WTC11 (cell line): ENCODE data around the gene IMPDH1. TPM values are rescaled to one million over a fixed set of nuclear protein-coding genes. Genes with fewer than 3 reads are reported as not detected.

Experiments used
- ATAC-seq: fragments of 200-7000 bp; cut with Tn5 transposase; 2 replicates; pipeline ENCODE4 v1.10.0; 2021; ENCODE audit warnings: mild to moderate bottlenecking, moderate library complexity
- Bru-seq: library from RNA; stranded (reverse); fragments of 400-500 nt; gene quantifications from one replicate; lab custom pipeline; 2021; lab: Mats Ljungman, UMichigan
- CTCF ChIA-PET: fragments of 300-600 bp; sonication (Branson Sonifier 250); formaldehyde crosslinking; loops from one replicate; lab custom pipeline; 2021; ENCODE audit warnings: antibody characterized with exemption; lab: Charles Lee
- POLR2A ChIA-PET: fragments of 350-600 bp; sonication (Branson Sonifier 250); formaldehyde crosslinking; loops from one replicate; lab custom pipeline; 2021; ENCODE audit warnings: antibody characterized with exemption; lab: Charles Lee
- DNase-seq: peaks from one replicate; pipeline ENCODE4 v3.0.0; 2021; ENCODE audit warnings: low spot score
- H3K27ac Mint-ChIP-seq: 2 replicates; pipeline ENCODE4 v1.8.0; 2021; ENCODE audit warnings: mixed read lengths
- H3K27me3 Mint-ChIP-seq: 2 replicates; pipeline ENCODE4 v1.8.0; 2021; ENCODE audit warnings: low read depth, mild to moderate bottlenecking, moderate library complexity, mixed read lengths
- H3K36me3 Mint-ChIP-seq: 2 replicates; pipeline ENCODE4 v1.8.0; 2021; ENCODE audit warnings: mixed read lengths
- H3K4me1 Mint-ChIP-seq: 2 replicates; pipeline ENCODE4 v1.8.0; 2022; ENCODE audit warnings: mixed read lengths
- H3K4me3 Mint-ChIP-seq: 2 replicates; pipeline ENCODE4 v1.8.0; 2021; ENCODE audit warnings: mild to moderate bottlenecking, moderate library complexity, mixed read lengths
- H3K9me3 Mint-ChIP-seq: 2 replicates; pipeline ENCODE4 v1.8.0; 2021; ENCODE audit warnings: mixed read lengths
- AR ChIP-seq: fragments of 250-450 bp; sonication (Bioruptor Pico); IDR thresholded peaks from 2 replicates; pipeline ENCODE4 v1.9.0; 2021; ENCODE audit warnings: mild to moderate bottlenecking
- ARID4B ChIP-seq: sonication (generic); formaldehyde crosslinking; IDR thresholded peaks from 2 replicates; pipeline ENCODE4 v1.8.0; 2023; ENCODE audit warnings: missing genetic modification reagents, mild to moderate bottlenecking, borderline replicate concordance
- CBFB ChIP-seq: sonication (generic); formaldehyde crosslinking; IDR thresholded peaks from 2 replicates; pipeline ENCODE4 v1.8.1; 2022; ENCODE audit warnings: mild to moderate bottlenecking, low read depth, missing genetic modification reagents
- CREM ChIP-seq: sonication (generic); formaldehyde crosslinking; IDR thresholded peaks from 2 replicates; pipeline ENCODE4 v1.8.1; 2022; ENCODE audit warnings: mild to moderate bottlenecking, missing genetic modification reagents, moderate library complexity
- ESRRA ChIP-seq: sonication (generic); formaldehyde crosslinking; IDR thresholded peaks from 2 replicates; pipeline ENCODE4 v1.8.1; 2022; ENCODE audit warnings: mild to moderate bottlenecking, missing genetic modification reagents, borderline replicate concordance
- ETV6 ChIP-seq: sonication (generic); formaldehyde crosslinking; IDR thresholded peaks from 2 replicates; pipeline ENCODE4 v1.8.1; 2022; ENCODE audit warnings: mild to moderate bottlenecking, missing genetic modification reagents
- FOXK1 ChIP-seq: sonication (generic); formaldehyde crosslinking; IDR thresholded peaks from 2 replicates; pipeline ENCODE4 v1.8.0; 2022; ENCODE audit warnings: mild to moderate bottlenecking, moderate library complexity, missing genetic modification reagents
- HMGXB4 ChIP-seq: sonication (generic); formaldehyde crosslinking; IDR thresholded peaks from 2 replicates; pipeline ENCODE4 v1.8.1; 2023; ENCODE audit warnings: mild to moderate bottlenecking, moderate library complexity, missing genetic modification reagents
- JUN ChIP-seq: sonication (generic); formaldehyde crosslinking; IDR thresholded peaks from 2 replicates; pipeline ENCODE4 v1.8.0; 2023; ENCODE audit warnings: mild to moderate bottlenecking, missing genetic modification reagents
- KAT7 ChIP-seq: sonication (generic); formaldehyde crosslinking; IDR thresholded peaks from 2 replicates; pipeline ENCODE4 v1.8.1; 2023; ENCODE audit warnings: missing genetic modification reagents, mild to moderate bottlenecking, borderline replicate concordance
- NFATC4 ChIP-seq: fragments of 250-450 bp; sonication (Bioruptor Pico); IDR thresholded peaks from 2 replicates; pipeline ENCODE4 v1.9.0; 2021; ENCODE audit warnings: mild to moderate bottlenecking
- NR1H2 ChIP-seq: sonication (generic); formaldehyde crosslinking; IDR thresholded peaks from 2 replicates; pipeline ENCODE4 v1.9.0; 2021; ENCODE audit warnings: mild to moderate bottlenecking, moderate library complexity, missing genetic modification reagents
- OVOL2 ChIP-seq: fragments of 250-450 bp; sonication (Bioruptor Pico); IDR thresholded peaks from 2 replicates; pipeline ENCODE4 v1.9.0; 2021; ENCODE audit warnings: mild to moderate bottlenecking, borderline replicate concordance
- SMAD3 ChIP-seq: sonication (generic); formaldehyde crosslinking; IDR thresholded peaks from 2 replicates; pipeline ENCODE4 v1.8.0; 2022; ENCODE audit warnings: missing genetic modification reagents, mild to moderate bottlenecking, borderline replicate concordance
- SP1 ChIP-seq: sonication (generic); formaldehyde crosslinking; conservative IDR thresholded peaks from 2 replicates; pipeline ENCODE4 v1.8.1; 2022; ENCODE audit warnings: missing genetic modification reagents
- USF1 ChIP-seq: sonication (generic); formaldehyde crosslinking; IDR thresholded peaks from 2 replicates; pipeline ENCODE4 v1.8.0; 2022; ENCODE audit warnings: mild to moderate bottlenecking, missing genetic modification reagents
- ZNF219 ChIP-seq: sonication (generic); formaldehyde crosslinking; IDR thresholded peaks from 2 replicates; pipeline ENCODE4 v1.8.0; 2023; ENCODE audit warnings: missing genetic modification reagents, mild to moderate bottlenecking, borderline replicate concordance
- long read RNA-seq, 3 experiments: library from RNA in 1 of 3; library from capped mRNA in 1 of 3; library from polyadenylated mRNA in 1 of 3; unstranded in 2 of 3; stranded (forward) in 1 of 3; transcript quantifications; one replicate each; pipeline ENCODE4 v2.0.0, GENCODE V29; 2021
- total RNA-seq: library from RNA; stranded (reverse); gene quantifications from 3 replicates; pipeline ENCODE4 v1.2.3, GENCODE V29; 2021

IMPDH1 gene
- 42.8 to 54.2 TPM (median 44.1 TPM) in 3 replicates for total RNA-seq
- percentile 48 among the genes with signal in this experiment for Bru-seq, nascent RNA
- long read RNA-seq, experiment 1, transcript IMPDH1-202 (15 exons, 2,479 nt), result major isoform, 15 of 230 reads
- long read RNA-seq, experiment 1, partial matches to known transcripts, result 165 of 230 reads
- long read RNA-seq, experiment 1, other reads (novel, unspliced or antisense), result 45 of 230 reads
- long read RNA-seq, experiment 2, partial matches to known transcripts, result 19 of 74 reads
- long read RNA-seq, experiment 2, other reads (novel, unspliced or antisense), result 55 of 74 reads
- long read RNA-seq, experiment 3, partial matches to known transcripts, result 12 of 14 reads
- long read RNA-seq, experiment 3, other reads (novel, unspliced or antisense), result 1 of 14 reads

GRCh38 chr7:128409596-128410450 is at the start of gene IMPDH1:
Gene IMPDH1, minus strand, starts transcription at chr7:128409982. Its CDS starts 81 bp downstream, at chr7:128409901.
- peak; percentile 92 for DNase-seq

More at GRCh38 chr7:128409596-128410450, at the start of gene IMPDH1:
- H3K4me3 Mint-ChIP-seq, result peak within 1 kb of the TSS; percentile 91
- H3K9me3 Mint-ChIP-seq, result peaks cover 8% of the 10 kb centered on the region
- peak; percentile 82 for ATAC-seq
- POLR2A ChIA-PET, result no interaction called here
- H3K4me1 Mint-ChIP-seq, result peaks cover 28% of the 10 kb centered on the region
- no peak within 1 kb of the TSS; the same call in 1 of the 2 replicates for H3K27ac Mint-ChIP-seq
- CTCF ChIA-PET, result interaction anchor here (0.7 to 4.4 kb wide), 10 partner anchors 8 to 62 kb away, joined by 3 to 47 read pairs (median 4); no protein-coding TSS in a partner anchor
- peaks cover 85% of the 10 kb centered on the region for H3K27me3 Mint-ChIP-seq
- H3K36me3 Mint-ChIP-seq, result no peaks in the 10 kb centered on the region
- peak; percentile 57; the same call in 1 of the 2 replicates for TF ChIP-seq SP1 (CRISPR knock-in tag)
- peak; percentile 47; the same call in 1 of the 2 replicates for TF ChIP-seq HMGXB4
- TF ChIP-seq FOXK1 (CRISPR knock-in tag), result 0 out of 2 replicates have a peak, but pooled peaks have one; percentile 13
- TF ChIP-seq ZNF219 (CRISPR knock-in tag), result peak; percentile 47; the same call in 1 of the 2 replicates
- TF ChIP-seq KAT7 (CRISPR knock-in tag), result peak; percentile 69; the same call in 1 of the 2 replicates
- peak; percentile 82 for TF ChIP-seq ETV6 (CRISPR knock-in tag)
- TF ChIP-seq JUN (CRISPR knock-in tag), result peak; percentile 73; the same call in 1 of the 2 replicates
- TF ChIP-seq NFATC4, result no peak
- TF ChIP-seq NR1H2 (CRISPR knock-in tag), result no peak
- 0 out of 2 replicates have a peak, but pooled peaks have one; percentile 24 for TF ChIP-seq ESRRA
- 0 out of 2 replicates have a peak, but pooled peaks have one; percentile 11 for TF ChIP-seq USF1
- TF ChIP-seq ARID4B (CRISPR knock-in tag), result peak; percentile 49; the same call in 1 of the 2 replicates
- TF ChIP-seq SMAD3 (CRISPR knock-in tag), result no peak
- TF ChIP-seq AR (CRISPR knock-in tag), result no peak
- TF ChIP-seq OVOL2 (CRISPR knock-in tag), result no peak
- no peak for TF ChIP-seq CREM (CRISPR knock-in tag)
- no peak for TF ChIP-seq CBFB (CRISPR knock-in tag)
